Naive thymus-derived CD8-positive, alpha-beta T cell (primary cell): ENCODE data around the gene CNIH3. TPM values are rescaled to one million over a fixed set of nuclear protein-coding genes. Genes with fewer than 3 reads are reported as not detected.

Source experiments
- ATAC-seq, 2 donors: fragments of 150-1000 bp; cut with Tn5 transposase in 1 of 2; sonication (Bioruptor Pico), chemical (Tn5 transposase) in 1 of 2; 1 replicate in 1 of 2; 2 replicates in 1 of 2; pipeline ENCODE4 v1.10.0; 2021; ENCODE audit warnings: mild to moderate bottlenecking in 2 of 2, moderate library complexity in 2 of 2
- POLR2A ChIA-PET: fragments of 350-600 bp; sonication (Branson Sonifier 250); formaldehyde crosslinking; loops from one replicate; lab custom pipeline; 2021; ENCODE audit warnings: antibody characterized with exemption; lab: Charles Lee
- DNase-seq, 10 donors: peaks; one replicate each; pipeline versions ENCODE4 v3.0.0 to v3.0.0-alpha.2; 2020 to 2022
- H3K27ac Mint-ChIP-seq, 10 donors: one replicate each; pipeline ENCODE4 v1.8.0; 2020 to 2022; ENCODE audit warnings: mild to moderate bottlenecking in 10 of 10, mixed read lengths in 10 of 10, moderate library complexity in 4 of 10, inconsistent platforms in 1 of 10
- H3K27me3 Mint-ChIP-seq, 5 donors: one replicate each; pipeline ENCODE4 v1.8.0; 2021 to 2022; ENCODE audit warnings: mixed read lengths in 5 of 5
- H3K36me3 Mint-ChIP-seq, 3 donors: one replicate each; pipeline ENCODE4 v1.8.0; 2020 to 2022; ENCODE audit warnings: mixed read lengths in 3 of 3, mild to moderate bottlenecking in 2 of 3, inconsistent platforms in 1 of 3
- H3K4me1 Mint-ChIP-seq, 4 donors: one replicate each; pipeline ENCODE4 v1.8.0; 2021 to 2022; ENCODE audit warnings: mixed read lengths in 4 of 4
- H3K4me3 Mint-ChIP-seq, 10 donors: one replicate each; pipeline ENCODE4 v1.8.0; 2020 to 2022; ENCODE audit warnings: mild to moderate bottlenecking in 10 of 10, mixed read lengths in 10 of 10, moderate library complexity in 6 of 10, inconsistent platforms in 1 of 10
- H3K9me3 Mint-ChIP-seq, 9 donors: one replicate each; pipeline ENCODE4 v1.8.0; 2020 to 2022; ENCODE audit warnings: mixed read lengths in 9 of 9, mild to moderate bottlenecking in 3 of 9, inconsistent platforms in 1 of 9, moderate library complexity in 1 of 9
- polyA plus RNA-seq, 3 donors: library from polyadenylated mRNA; unstranded; fragments of 300-500 nt; fragmentation: Illumina TruSeq; gene quantifications; one replicate each; pipeline ENCODE4 v1.2.3, GENCODE V29; 2021
- total RNA-seq, 8 experiments: library from RNA in 2 of 8; stranded (reverse) in 2 of 8; gene quantifications; one replicate each; pipeline ENCODE4 v1.2.3 and lab custom pipeline; 2021 to 2026

Gene CNIH3
- total and polyA plus RNA-seq, 5 experiments from 2014 or later = 0.98 to 3.6 (median 1.5) TPM

DNA sequence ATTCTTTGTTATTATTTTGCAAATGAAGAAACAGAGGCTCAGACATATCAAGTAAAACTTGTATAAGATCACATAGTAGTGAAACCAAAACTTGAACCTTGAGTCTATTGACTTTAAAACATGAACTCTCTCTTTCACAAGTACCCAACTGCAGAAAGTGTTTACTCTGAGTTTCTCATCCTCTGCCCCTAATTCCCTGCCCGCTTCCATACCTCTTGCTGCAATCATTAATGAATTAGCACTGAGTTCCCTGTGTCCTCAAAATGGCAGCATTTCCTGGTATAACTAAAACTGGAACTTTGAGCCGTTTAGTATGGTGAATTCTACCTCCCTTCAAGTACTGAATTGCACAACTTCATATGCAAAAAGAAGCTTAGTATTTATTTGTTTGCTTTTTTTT lies 165.7 kb downstream of the CNIH3 start:
- Mint-ChIP-seq H3K27me3 (no peaks in the 10 kb centered on the region), H3K27ac (no peak overlapping the region), H3K4me1 (peaks cover 10 to 18% (median 15%) of the 10 kb centered on the region in 4 donors), H3K4me3 (no peak overlapping the region), H3K9me3 (peaks cover 0 to under 1% (median 0%) of the 10 kb centered on the region in 9 donors), H3K36me3 (no peaks in the 10 kb centered on the region)
- DNase-seq = no peak
- no peak for ATAC-seq
- POLR2A ChIA-PET = no interaction called here

DNA sequence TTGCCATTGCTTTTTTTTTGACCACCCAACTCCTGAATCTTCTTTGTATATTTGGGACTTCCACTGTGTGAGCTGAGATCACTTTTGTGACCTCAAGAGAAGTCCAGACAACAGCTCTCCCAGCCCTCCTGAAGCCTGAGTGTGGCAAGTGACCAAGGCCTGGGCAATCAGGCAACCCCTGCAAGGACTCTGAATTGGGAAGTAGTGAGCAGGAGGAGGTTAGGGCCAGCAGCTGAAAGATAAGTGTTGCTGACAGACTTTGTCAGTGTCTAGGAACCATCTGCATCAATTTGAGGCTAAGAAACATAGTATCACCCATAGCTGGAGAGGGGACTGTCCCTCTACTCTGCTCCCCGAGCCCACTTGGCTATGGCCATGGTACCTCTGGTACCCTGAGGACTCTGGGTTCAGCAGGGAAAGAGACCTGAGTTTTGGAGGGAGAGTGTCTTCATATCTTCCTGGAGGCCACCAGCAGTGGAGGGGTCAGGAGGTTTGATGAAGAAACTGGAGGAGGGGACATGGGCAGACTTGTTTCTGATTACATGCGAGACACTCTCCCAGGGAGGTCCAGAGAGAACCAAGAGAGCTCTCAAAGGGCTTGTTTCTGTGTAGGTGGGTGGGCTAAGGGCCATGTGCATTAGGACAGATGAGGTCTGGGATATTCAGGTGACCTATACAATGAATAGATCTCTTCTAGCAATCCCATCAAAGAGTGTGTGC lies 166.3 kb downstream of the CNIH3 start:
- ATAC-seq = no peak
- H3K27ac Mint-ChIP-seq = peak overlapping the region in 2 of 10 donors; percentile 19 to 26

DNA sequence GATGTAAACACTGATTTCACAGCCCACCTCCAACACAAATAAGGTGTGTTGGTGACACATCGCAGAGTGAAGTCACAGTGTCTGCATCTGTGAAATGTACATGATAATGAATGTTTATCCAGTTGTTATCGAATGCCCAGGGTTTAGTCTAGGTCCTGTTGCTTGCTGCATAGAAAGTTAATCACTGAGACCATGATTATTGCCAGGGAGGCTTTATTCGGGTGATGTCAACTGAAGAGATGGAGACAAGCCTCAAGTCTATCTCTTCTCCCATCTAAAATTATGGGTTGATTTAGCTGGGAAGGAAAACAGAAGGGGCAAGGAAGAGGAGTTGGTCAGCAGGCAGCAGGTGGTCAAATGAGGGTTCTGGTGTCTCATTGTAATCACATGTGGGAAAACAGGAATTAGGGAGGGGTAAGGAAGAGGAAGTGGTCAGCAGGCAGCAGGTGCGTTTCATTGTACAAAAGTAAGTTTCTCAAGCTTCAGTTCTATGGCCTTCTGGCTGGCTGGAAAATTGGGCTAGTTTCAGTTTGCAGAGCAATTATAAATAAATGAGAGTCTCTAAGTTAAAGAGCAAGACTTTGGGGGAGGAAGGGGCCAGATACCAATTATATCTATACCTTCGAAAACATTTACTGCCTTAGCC lies 167.0 kb downstream of the CNIH3 start:
- Mint-ChIP-seq H3K9me3 (peaks cover 0 to 7% (median 0%) of the 10 kb centered on the region in 9 donors), H3K27me3 (no peaks in the 10 kb centered on the region), H3K4me1 (peaks cover 10 to 18% (median 15%) of the 10 kb centered on the region in 4 donors), H3K4me3 (peak overlapping the region in 1 of 10 donors; percentile 20), H3K36me3 (peaks cover 0 to 6% (median 0%) of the 10 kb centered on the region in 3 donors), H3K27ac (peak overlapping the region in 2 of 10 donors; percentile 19 to 26)
- DNase-seq (no peak), ATAC-seq (no peak)
- POLR2A ChIA-PET = no interaction called here

More for the DNA sequence above, 166.3 kb downstream of the CNIH3 start:
- H3K27me3 Mint-ChIP-seq = no peaks in the 10 kb centered on the region
- peaks cover 10 to 18% (median 15%) of the 10 kb centered on the region in 4 donors for H3K4me1 Mint-ChIP-seq
- no peak for DNase-seq
- POLR2A ChIA-PET = no interaction called here
- H3K36me3 Mint-ChIP-seq = peaks cover 0 to 6% (median 0%) of the 10 kb centered on the region in 3 donors
- H3K9me3 Mint-ChIP-seq = peaks cover 0 to 7% (median 0%) of the 10 kb centered on the region in 9 donors
- peak overlapping the region in 1 of 10 donors; percentile 39 for H3K4me3 Mint-ChIP-seq

DNA sequence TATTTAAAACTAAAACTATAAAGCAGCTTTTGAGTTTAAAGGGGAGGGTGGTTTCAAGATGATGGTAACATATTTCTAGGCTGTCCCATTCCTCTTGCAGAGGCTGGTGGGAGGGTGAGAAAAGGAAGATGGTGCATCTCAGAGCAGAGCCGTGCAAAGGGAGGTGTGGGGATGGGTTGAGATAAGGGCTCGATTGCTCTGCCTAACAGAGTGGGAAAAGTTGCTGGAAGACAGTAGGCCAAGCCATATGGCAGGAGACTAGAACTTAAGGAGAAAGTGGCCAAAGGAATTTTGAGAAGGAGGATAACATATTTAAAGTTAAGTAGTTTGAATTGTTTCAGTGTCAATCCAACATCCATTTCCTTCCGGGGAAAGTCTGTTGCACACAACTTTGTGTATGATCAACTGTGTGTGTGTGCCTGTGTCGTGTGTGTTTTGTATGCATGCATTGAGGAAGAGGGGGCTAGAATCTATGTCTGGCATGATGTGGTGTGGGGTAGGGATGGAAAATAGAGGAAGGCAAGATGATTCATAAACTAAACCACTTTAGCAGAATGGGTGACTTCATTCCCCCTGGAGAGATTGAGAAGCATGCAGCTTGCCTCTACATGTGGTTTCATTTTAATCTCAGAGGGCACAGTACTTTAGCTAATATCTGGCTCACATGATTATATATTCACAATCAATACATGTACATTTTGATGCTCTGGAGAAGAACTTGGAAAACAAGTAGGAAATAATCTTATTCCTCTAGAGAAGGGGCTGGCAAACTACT lies 168.3 kb downstream of the CNIH3 start:
- DNase-seq (no peak), ATAC-seq (no peak)
- H3K36me3 Mint-ChIP-seq = peaks cover 0 to 6% (median 0%) of the 10 kb centered on the region in 3 donors
- H3K4me3 Mint-ChIP-seq = no peak overlapping the region
- no peak overlapping the region for H3K27ac Mint-ChIP-seq
- peaks cover 0 to 7% (median 0%) of the 10 kb centered on the region in 9 donors for H3K9me3 Mint-ChIP-seq
- no peaks in the 10 kb centered on the region for H3K27me3 Mint-ChIP-seq
- H3K4me1 Mint-ChIP-seq = peaks cover 10 to 18% (median 15%) of the 10 kb centered on the region in 4 donors
- POLR2A ChIA-PET = no interaction called here

DNA sequence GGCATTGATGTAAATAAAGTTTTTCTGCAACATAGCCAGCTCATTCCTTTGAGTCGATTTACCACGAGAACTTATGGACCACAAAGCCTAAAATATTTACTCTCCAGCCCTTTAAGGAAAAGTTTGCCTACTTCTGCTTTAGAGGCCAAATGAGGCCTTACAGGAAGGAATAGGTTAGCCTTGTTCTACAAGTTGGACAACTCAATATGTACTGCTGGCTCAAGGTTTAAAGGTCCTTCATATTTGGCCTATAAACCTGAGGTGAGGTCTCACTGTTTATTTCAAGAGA lies 168.9 kb downstream of the CNIH3 start:
- DNase-seq (no peak), ATAC-seq (no peak)
- Mint-ChIP-seq H3K27ac (no peak overlapping the region), H3K9me3 (peaks cover 0 to 7% (median 0%) of the 10 kb centered on the region in 9 donors), H3K4me3 (no peak overlapping the region), H3K4me1 (peaks cover 10 to 18% (median 15%) of the 10 kb centered on the region in 4 donors), H3K36me3 (peaks cover 0 to 6% (median 0%) of the 10 kb centered on the region in 3 donors), H3K27me3 (no peaks in the 10 kb centered on the region)
- POLR2A ChIA-PET = no interaction called here

DNA sequence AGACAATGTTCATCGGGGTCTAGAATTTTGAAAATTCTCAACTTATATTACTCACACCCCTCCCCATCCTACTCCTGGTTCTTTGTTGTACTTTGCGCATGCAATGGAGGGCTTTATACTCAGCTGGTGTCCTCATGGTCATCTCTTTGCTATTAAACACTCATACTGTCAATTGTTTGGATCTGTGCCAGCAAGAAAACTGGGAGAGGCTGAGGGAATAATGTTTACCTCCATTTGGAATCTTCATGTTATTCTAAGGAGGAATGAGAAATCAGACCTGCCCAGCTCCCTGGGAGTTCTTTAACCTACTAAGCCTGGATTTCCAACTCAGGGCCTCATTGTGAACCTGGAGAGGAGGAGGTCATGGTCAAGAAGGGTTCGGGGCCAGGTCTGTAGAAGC lies 169.5 kb downstream of the CNIH3 start:
- no peak for ATAC-seq
- H3K36me3 Mint-ChIP-seq = peaks cover 0 to 6% (median 0%) of the 10 kb centered on the region in 3 donors
- peaks cover 10 to 18% (median 15%) of the 10 kb centered on the region in 4 donors for H3K4me1 Mint-ChIP-seq
- POLR2A ChIA-PET = no interaction called here
- H3K27me3 Mint-ChIP-seq = no peaks in the 10 kb centered on the region
- H3K4me3 Mint-ChIP-seq = no peak overlapping the region
- DNase-seq = no peak
- peaks cover 0 to 7% (median 0%) of the 10 kb centered on the region in 9 donors for H3K9me3 Mint-ChIP-seq
- no peak overlapping the region for H3K27ac Mint-ChIP-seq

DNA sequence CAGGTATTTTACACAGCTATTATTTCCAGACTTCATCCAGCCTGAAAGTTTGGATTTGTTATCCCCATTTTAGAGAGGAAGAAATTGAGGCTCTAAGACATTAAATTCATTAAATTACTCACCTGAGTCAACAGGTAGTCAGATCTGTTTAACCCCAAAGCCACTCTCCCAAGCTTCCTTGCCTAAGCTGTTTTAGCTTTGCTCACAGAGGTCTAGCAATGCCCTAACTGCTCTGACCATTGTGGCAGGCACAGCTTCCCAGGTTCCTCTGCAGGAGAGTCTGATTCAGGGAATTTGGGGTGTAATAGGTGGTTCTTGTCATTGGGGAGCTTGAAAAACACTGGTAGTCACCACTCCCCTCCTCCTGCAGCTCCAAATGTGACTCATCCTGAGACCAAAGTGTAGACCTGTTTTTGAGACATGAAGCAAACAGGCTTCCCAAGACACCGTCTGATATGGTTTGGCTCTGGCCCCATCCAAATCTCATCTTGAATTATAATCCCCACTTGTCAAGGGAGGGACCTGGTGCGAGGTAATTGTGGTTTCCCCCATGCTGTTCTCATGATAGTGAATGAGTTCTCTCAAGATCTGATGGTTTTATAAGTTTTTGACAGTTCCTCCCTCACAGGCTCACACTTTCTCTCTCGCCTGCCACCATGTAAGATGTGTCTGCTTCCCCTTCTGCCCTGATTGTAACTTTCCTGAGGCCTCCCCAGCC lies 170.6 kb downstream of the CNIH3 start:
- peaks cover 10 to 18% (median 15%) of the 10 kb centered on the region in 4 donors for H3K4me1 Mint-ChIP-seq
- H3K36me3 Mint-ChIP-seq = peaks cover 0 to 6% (median 0%) of the 10 kb centered on the region in 3 donors
- ATAC-seq (no peak), DNase-seq (no peak)
- H3K27ac Mint-ChIP-seq = no peak overlapping the region
- no peak overlapping the region for H3K4me3 Mint-ChIP-seq
- peaks cover 0 to 7% (median 0%) of the 10 kb centered on the region in 9 donors for H3K9me3 Mint-ChIP-seq
- POLR2A ChIA-PET = no interaction called here
- H3K27me3 Mint-ChIP-seq = no peaks in the 10 kb centered on the region

DNA sequence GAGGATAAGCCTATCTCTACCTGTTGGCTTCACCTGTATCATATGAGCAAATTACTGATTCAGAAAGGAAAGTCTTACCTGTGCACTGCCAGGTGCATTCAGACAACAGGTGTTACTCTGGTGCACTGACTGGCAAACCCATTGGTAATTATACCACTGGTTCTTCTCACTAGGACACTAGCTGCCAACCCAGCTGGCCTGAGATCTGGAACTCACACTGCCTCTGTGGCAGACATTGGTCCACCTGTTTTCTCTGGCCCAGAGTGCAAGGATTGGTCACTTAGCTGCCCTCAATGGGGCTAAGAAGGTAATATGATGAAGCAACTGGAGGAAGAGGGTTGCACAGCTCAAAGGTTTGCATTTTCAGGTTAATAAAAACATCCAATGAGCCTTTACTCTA lies 173.2 kb downstream of the CNIH3 start:
- Mint-ChIP-seq H3K27me3 (peaks cover 0 to 8% (median 0%) of the 10 kb centered on the region in 5 donors), H3K4me1 (peaks cover 0 to 1% (median under 1%) of the 10 kb centered on the region in 4 donors), H3K27ac (no peak overlapping the region), H3K4me3 (no peak overlapping the region), H3K36me3 (peaks cover 0 to 6% (median 0%) of the 10 kb centered on the region in 3 donors), H3K9me3 (peaks cover 0 to 7% (median 0%) of the 10 kb centered on the region in 9 donors)
- no peak for ATAC-seq
- POLR2A ChIA-PET = no interaction called here
- no peak for DNase-seq

Other genes starting within 250 kb of the CNIH3 start
- 100 to 1,000 TPM; 119 to 121 TPM for gene WDR26, start 181.5 kb upstream of the CNIH3 start, total RNA-seq
- gene WDR26, start 181.5 kb upstream of the CNIH3 start, polyA plus RNA-seq = 1 to 10 TPM; 2.7 to 3.8 (median 2.8) TPM